ENCODE data around the gene EVA1C. TPM values are rescaled to one million over a fixed set of nuclear protein-coding genes. Genes with fewer than 3 reads are reported as not detected.

The EVA1C gene
- total RNA-seq, 1 donor from 2014 or later: 2.1 TPM

DNA sequence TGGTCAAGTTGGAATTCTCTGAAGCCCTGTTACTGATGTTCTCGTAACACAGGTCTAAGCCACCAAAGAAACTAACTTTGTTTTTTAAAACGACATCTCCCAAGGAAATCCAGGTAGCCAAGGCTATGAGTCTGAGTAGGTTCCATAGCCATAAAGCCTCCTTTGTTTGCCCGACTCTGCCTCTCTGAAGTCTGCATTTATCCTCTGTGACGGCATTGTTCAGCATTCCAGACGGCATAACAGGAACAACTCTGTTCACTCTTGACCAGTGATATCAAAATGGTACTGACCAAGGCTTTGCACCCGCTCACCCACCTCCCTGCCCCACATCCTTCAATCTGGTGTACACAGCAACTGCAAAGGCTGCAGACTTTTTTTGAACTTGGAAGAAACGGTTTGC, 34.5 kb upstream of the EVA1C start:
- no peak overlapping the region for H3K27ac Mint-ChIP-seq
- no peaks in the 10 kb centered on the region for H3K27me3 Mint-ChIP-seq (ENCODE audit: low read depth)
- H3K9me3 Mint-ChIP-seq: no peaks in the 10 kb centered on the region

DNA sequence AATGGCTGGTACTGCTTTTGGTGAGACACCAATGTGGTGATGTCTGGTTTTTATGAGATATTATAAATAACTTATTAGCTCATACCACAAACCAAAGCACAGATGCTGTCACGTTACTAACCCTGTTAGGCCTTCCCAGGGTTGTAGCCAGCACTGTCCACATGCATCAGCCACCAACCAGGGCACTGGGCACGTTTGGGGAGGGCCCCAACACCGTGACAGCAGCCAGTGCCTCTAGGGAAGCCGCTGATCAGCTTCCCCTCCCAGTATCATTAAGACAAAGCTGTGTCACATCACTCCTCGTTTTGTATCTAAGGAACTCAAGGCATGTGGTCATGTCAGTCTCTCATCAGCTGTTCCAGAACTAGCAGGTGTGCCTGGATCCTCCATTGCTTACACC, 33.5 kb upstream of the EVA1C start:
- H3K27me3 Mint-ChIP-seq (ENCODE audit: low read depth): no peaks in the 10 kb centered on the region
- H3K4me1 Mint-ChIP-seq: no peaks in the 10 kb centered on the region
- DNase-seq (ENCODE audit: low spot score in 2 of 2, unreplicated experiment in 2 of 2): no peak
- H3K36me3 Mint-ChIP-seq: peaks cover 31% of the 10 kb centered on the region
- no peak overlapping the region for H3K4me3 Mint-ChIP-seq
- no peak for TF ChIP-seq CTCF (IDR thresholded peaks at IDR 0.05; ENCODE audit: unreplicated experiment)
- no peak overlapping the region for H3K27ac Mint-ChIP-seq
- no peaks in the 10 kb centered on the region for H3K9me3 Mint-ChIP-seq

More for the DNA sequence above, 34.5 kb upstream of the EVA1C start:
- no peak for TF ChIP-seq CTCF (IDR thresholded peaks at IDR 0.05; ENCODE audit: unreplicated experiment)
- Mint-ChIP-seq H3K4me3 (no peak overlapping the region), H3K36me3 (peaks cover 24% of the 10 kb centered on the region), H3K4me1 (no peaks in the 10 kb centered on the region)
- DNase-seq (ENCODE audit: low spot score in 2 of 2, unreplicated experiment in 2 of 2): no peak

GRCh38 chr21:32380940-32381339, 31.6 kb upstream of the EVA1C start:
- TF ChIP-seq CTCF (IDR thresholded peaks at IDR 0.05; ENCODE audit: unreplicated experiment): no peak
- Mint-ChIP-seq H3K9me3 (no peaks in the 10 kb centered on the region), H3K4me3 (no peak overlapping the region), H3K27ac (no peak overlapping the region), H3K4me1 (no peaks in the 10 kb centered on the region), H3K27me3 (ENCODE audit: low read depth) (no peaks in the 10 kb centered on the region), H3K36me3 (peaks cover 39% of the 10 kb centered on the region)
- DNase-seq (ENCODE audit: low spot score in 2 of 2, unreplicated experiment in 2 of 2): no peak

GRCh38 chr21:32381571-32381970, 30.9 kb upstream of the EVA1C start:
- DNase-seq (ENCODE audit: low spot score in 2 of 2, unreplicated experiment in 2 of 2): no peak
- no peak overlapping the region for H3K27ac Mint-ChIP-seq
- no peak overlapping the region for H3K4me3 Mint-ChIP-seq
- no peaks in the 10 kb centered on the region for H3K27me3 Mint-ChIP-seq (ENCODE audit: low read depth)
- H3K9me3 Mint-ChIP-seq: no peaks in the 10 kb centered on the region
- H3K4me1 Mint-ChIP-seq: no peaks in the 10 kb centered on the region
- H3K36me3 Mint-ChIP-seq: peaks cover 33% of the 10 kb centered on the region
- TF ChIP-seq CTCF (IDR thresholded peaks at IDR 0.05; ENCODE audit: unreplicated experiment): no peak

- DNase-seq (ENCODE audit: low spot score in 2 of 2, unreplicated experiment in 2 of 2): no peak
- H3K27ac Mint-ChIP-seq: no peak overlapping the region
Observed at GRCh38 chr21:32382108-32382644, 30.3 kb upstream of the EVA1C start.

More at GRCh38 chr21:32382108-32382644, 30.3 kb upstream of the EVA1C start:
- Mint-ChIP-seq H3K9me3 (no peaks in the 10 kb centered on the region), H3K4me3 (no peak overlapping the region), H3K27me3 (ENCODE audit: low read depth) (no peaks in the 10 kb centered on the region), H3K36me3 (peaks cover 33% of the 10 kb centered on the region), H3K4me1 (no peaks in the 10 kb centered on the region)
- TF ChIP-seq CTCF (IDR thresholded peaks at IDR 0.05; ENCODE audit: unreplicated experiment): no peak

Data from mesothelial cell of epicardium (in vitro differentiated cells).